ENCODE data around the gene LDAF1. TPM values are rescaled to one million over a fixed set of nuclear protein-coding genes. Genes with fewer than 3 reads are reported as not detected.
"Not testable (repeated sequence)": the region's sequence is repeated elsewhere in the genome, so short reads cannot be mapped to it uniquely, and the experiment has no call there.

Gene LDAF1
- total RNA-seq: 1 to 10 TPM; 5.9 to 7.3 TPM

DNA sequence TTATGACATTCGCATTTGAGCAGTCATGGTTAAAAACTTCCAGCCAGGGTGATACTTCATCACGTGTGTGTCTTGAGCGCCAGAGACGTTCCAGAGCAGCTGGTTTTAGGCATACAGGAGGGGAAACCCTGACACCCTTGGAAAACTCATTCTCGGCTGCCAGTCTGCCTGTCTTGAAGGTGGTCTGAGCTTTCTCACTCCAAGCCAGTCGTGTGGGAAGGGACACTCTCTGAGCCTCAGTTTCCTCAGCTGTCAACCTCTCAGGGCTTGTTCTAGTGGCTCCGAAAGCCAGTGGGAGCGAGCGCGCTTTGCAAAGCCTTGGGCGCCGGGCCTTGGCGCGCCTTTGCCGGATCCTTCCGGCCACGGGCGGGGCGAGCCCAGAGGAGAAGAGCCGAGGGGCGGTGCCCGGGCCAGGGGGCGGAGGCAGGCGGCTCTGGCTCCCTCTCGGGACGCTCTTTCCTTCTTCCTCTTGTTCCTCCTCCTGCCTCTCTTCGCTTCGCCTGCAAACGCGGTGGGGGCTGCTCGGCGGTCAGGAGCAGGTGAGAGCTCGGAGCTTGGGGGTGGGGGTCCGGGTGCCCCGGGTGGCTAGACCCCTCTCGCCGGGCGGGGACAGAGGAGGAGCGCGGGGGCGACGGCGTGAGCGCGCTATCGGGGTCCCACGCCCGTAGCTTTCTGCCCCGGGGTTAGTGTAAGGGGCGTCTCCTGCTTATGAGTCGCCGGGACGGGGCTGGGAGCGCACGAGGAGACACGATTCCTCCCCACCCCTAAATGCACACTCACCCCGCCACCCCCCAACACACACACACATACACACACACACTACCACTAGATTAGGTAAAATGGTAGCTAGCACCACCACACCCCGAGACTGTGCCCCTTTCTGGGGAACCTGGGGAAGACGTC lies at the start of gene LDAF1:
Gene LDAF1 (plus strand): TSS at position 467 of the 903 bp plus-strand sequence. CDS start 2,509 bp downstream, outside the sequence.
- H3K27me3 Mint-ChIP-seq: no peaks in the 10 kb centered on the region
- H3K9me3 Mint-ChIP-seq: no peaks in the 10 kb centered on the region
- peaks cover 26% of the 10 kb centered on the region for H3K4me1 Mint-ChIP-seq
- H3K36me3 Mint-ChIP-seq: no peaks in the 10 kb centered on the region
- peak within 1 kb of the TSS; percentile 86 for H3K4me3 Mint-ChIP-seq
- peak within 1 kb of the TSS; percentile 54 for H3K27ac Mint-ChIP-seq
- DNase-seq: peak; percentile 85

DNA sequence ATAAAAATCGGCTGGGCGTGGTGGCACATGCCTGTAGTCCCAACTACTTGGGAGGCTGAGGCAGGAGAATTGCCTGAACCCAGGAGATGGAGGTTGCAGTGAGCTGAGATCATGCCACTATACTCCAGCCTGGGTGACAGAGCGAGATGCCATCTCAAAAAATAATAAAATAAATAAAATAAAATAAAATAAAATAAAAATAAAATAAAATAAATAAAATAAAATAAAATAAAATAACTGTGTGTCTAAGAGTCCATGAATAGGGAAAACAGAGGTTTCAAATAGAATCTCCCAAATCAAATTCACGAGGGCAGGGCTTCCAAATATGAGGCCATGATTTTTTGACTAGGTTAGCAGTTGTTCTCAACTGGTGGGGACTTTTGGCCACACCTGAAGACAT lies 42.9 kb upstream of the LDAF1 start:
- H3K27ac Mint-ChIP-seq, H3K4me3 Mint-ChIP-seq, H3K4me1 Mint-ChIP-seq, H3K27me3 Mint-ChIP-seq, DNase-seq, H3K9me3 Mint-ChIP-seq: not testable (repeated sequence)
- peaks cover 25% of the 10 kb centered on the region for H3K36me3 Mint-ChIP-seq

DNA sequence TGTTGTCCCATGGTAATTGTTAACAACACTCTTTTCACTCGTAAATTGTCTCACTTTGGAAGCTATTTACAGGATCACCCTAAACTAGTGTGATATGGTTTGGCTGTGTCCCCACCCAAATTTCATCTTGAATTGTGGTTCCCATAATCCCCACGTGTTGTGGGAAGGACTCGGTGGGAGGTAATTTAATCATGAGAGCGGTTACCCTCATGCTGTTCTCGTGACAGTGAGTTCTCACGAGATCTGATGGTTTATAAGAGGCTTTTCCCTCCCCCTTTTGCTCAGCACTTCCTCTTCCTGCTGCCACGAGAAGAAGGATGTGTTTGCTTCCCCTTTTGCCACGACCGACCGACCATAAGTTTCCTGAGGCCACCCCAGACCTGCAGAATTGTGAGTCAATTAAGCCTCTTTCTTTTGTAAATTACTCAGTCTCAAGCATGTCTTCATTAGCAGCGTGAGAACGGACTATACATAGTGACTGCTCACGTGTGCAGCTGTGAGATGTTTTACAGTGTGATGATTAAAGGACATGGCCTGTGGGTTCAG lies 42.3 kb upstream of the LDAF1 start:
- peak; percentile 4 for DNase-seq
- no peaks in the 10 kb centered on the region for H3K27me3 Mint-ChIP-seq
- H3K27ac Mint-ChIP-seq: peak overlapping the region; percentile 77
- peaks cover 31% of the 10 kb centered on the region for H3K36me3 Mint-ChIP-seq
- peaks cover 7% of the 10 kb centered on the region for H3K9me3 Mint-ChIP-seq
- H3K4me3 Mint-ChIP-seq: peak overlapping the region; percentile 82
- H3K4me1 Mint-ChIP-seq: peaks cover 4% of the 10 kb centered on the region

DNA sequence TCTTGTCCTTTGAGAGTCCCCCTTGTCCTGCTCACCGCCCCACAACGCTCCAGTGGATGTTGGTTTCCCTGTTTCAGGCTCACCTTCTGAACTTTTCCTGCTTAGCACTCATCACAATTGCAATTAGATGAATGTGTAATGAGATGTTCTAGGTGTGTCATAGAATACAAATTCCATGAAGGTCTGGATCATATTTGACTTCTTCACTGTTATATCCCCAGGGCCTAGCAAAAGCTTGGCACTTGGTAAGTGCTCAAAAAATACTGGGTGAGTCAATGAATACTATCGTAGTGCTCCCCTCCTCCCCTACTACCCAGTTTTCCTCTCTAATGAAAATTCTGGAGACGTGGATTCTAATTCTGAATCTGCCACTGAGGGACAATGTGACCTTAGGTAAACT lies 40.9 kb upstream of the LDAF1 start:
- H3K4me1 Mint-ChIP-seq: peaks cover 4% of the 10 kb centered on the region
- H3K36me3 Mint-ChIP-seq: peaks cover 31% of the 10 kb centered on the region
- DNase-seq: no peak
- H3K9me3 Mint-ChIP-seq: peaks cover 7% of the 10 kb centered on the region
- H3K27me3 Mint-ChIP-seq: no peaks in the 10 kb centered on the region
- no peak overlapping the region for H3K27ac Mint-ChIP-seq
- no peak overlapping the region for H3K4me3 Mint-ChIP-seq

DNA sequence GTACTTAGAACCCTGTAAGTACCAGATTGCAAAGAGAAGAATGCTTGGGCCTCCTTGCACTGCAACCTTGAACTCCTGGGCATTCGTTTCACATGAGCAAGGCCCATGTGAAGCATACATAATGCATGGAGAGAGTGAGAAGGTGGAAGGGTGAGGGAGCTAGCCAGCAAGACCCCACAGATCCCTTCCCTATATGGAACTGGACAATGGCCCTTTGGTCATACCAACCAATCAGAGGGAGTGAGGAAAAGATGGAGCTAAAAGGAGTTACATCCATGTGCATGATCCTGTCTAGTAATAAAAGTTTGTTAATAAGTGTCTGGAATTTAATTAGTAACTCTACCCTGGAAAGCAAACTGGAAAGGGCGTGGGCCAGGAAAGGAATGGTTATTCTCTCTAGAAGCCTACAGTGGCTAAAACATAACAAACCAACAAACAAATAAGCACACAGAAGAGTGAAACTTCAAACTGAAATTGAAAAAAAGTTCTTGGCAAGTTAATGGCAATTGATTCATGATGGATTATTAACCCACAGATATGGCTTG lies 37.4 kb upstream of the LDAF1 start:
- peaks cover 6% of the 10 kb centered on the region for H3K9me3 Mint-ChIP-seq
- H3K36me3 Mint-ChIP-seq: peaks cover 34% of the 10 kb centered on the region
- H3K4me3 Mint-ChIP-seq: no peak overlapping the region
- no peak for DNase-seq
- no peak overlapping the region for H3K27ac Mint-ChIP-seq
- H3K27me3 Mint-ChIP-seq: no peaks in the 10 kb centered on the region
- peaks cover 4% of the 10 kb centered on the region for H3K4me1 Mint-ChIP-seq

DNA sequence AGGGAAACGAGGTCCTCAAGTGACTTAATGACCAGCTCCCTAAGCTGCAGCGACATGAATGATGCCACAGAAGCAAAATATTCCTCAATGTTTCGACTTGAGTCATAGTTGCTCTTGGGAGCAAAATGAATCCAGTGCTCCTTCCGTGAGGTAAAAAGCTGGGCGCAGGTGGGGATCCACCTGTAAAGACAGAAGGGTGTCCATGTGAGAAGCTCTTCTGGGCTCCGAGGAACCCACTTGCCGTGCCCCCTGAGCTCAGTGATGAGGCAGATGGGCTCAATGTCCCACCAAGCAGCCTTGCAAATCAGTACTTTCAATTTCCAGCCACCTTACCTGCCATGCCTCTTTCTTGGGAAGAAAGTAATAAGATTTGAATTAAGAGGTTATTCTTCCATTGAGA lies 33.3 kb upstream of the LDAF1 start:
- Mint-ChIP-seq H3K27ac (no peak overlapping the region), H3K36me3 (peaks cover 12% of the 10 kb centered on the region), H3K27me3 (peaks cover 3% of the 10 kb centered on the region), H3K9me3 (no peaks in the 10 kb centered on the region), H3K4me1 (no peaks in the 10 kb centered on the region), H3K4me3 (no peak overlapping the region)
- no peak for DNase-seq

DNA sequence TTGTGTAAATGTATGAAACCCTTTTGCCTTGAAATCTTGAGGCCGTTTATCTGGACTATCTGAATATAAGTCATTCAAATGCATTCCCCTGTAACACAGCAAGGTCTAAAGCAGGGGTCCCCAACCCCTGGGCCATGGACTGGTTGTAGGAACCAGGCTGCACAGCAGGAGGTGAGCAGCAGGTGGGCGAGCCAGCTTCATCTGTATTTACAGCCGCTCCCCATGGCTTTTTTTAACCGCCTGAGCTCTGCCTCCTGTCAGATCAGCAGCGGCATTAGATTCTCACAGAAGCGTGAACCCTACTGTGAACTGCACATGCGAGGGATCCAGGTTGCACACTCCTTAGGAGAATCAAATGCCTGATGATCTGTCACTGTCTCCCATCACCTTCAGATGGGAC lies 32.0 kb upstream of the LDAF1 start:
- Mint-ChIP-seq H3K9me3 (no peaks in the 10 kb centered on the region), H3K27me3 (peaks cover 3% of the 10 kb centered on the region), H3K27ac (no peak overlapping the region), H3K4me3 (no peak overlapping the region), H3K4me1 (no peaks in the 10 kb centered on the region), H3K36me3 (peaks cover 3% of the 10 kb centered on the region)
- DNase-seq: no peak

DNA sequence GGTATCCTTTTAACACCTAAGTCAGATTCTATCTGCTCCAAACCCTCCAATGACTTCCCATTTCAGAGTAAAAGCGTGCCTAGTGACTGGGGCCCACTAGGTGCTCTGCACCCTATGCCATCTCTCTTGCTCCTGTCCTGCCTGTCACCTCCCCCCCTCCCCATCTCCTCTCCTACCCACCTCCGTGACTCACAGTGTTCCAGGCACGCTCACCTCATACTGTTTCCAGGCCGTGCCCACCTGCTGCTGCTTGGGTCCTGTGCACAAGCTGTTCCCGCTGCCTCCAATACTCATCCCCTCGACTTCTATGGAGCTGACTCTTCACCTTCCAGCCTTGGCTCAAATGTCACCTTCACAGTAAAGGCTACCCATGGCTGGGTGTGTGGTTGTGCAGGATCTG lies 29.5 kb upstream of the LDAF1 start:
- Mint-ChIP-seq H3K4me1 (no peaks in the 10 kb centered on the region), H3K4me3 (no peak overlapping the region), H3K27ac (no peak overlapping the region), H3K36me3 (peaks cover 3% of the 10 kb centered on the region), H3K9me3 (no peaks in the 10 kb centered on the region), H3K27me3 (peaks cover 3% of the 10 kb centered on the region)
- DNase-seq: no peak

DNA sequence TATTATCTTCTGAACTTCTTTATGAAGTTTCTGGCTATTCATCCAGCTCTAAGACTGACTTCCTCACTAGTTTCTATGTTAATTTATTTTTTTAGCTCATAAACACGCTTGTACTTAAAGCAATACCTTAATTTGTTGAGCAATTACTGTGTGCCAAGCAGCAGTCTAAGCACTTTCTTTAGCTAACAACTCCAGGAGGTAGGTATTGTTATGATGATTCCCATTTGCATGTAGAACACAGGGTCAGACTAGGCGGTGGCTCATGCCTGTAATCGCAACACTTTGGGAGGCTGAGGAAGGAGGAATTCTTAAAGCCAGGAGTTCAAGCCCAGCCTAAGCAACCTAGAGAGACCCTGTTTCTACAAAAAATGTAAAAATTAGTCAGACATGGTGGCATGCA lies 27.7 kb upstream of the LDAF1 start:
- Mint-ChIP-seq H3K4me1 (no peaks in the 10 kb centered on the region), H3K9me3 (no peaks in the 10 kb centered on the region), H3K27ac (no peak overlapping the region), H3K36me3 (no peaks in the 10 kb centered on the region), H3K27me3 (peaks cover 3% of the 10 kb centered on the region), H3K4me3 (no peak overlapping the region)
- no peak for DNase-seq

DNA sequence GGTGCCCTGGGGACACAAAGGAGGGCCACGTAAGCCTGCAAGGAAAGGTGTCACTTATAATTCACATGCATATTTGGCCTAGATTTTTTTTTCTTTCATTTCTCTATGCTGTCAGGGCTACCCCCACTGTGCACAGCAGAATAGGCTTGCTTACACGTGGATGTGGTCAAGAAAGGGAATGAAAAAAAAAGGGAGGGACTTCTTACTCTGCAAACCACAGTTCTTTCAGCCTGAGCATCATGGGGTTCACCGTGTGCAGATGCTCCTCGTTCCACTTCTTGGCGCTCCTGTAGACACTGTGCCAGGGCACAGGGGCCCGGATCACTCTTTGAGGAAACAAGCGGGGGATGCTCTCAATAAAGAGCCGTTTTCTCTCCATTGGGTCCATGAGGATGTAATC lies 24.4 kb upstream of the LDAF1 start:
- no peaks in the 10 kb centered on the region for H3K4me1 Mint-ChIP-seq
- no peaks in the 10 kb centered on the region for H3K9me3 Mint-ChIP-seq
- no peak overlapping the region for H3K27ac Mint-ChIP-seq
- H3K4me3 Mint-ChIP-seq: no peak overlapping the region
- peaks cover 2% of the 10 kb centered on the region for H3K27me3 Mint-ChIP-seq
- no peak for DNase-seq
- no peaks in the 10 kb centered on the region for H3K36me3 Mint-ChIP-seq

DNA sequence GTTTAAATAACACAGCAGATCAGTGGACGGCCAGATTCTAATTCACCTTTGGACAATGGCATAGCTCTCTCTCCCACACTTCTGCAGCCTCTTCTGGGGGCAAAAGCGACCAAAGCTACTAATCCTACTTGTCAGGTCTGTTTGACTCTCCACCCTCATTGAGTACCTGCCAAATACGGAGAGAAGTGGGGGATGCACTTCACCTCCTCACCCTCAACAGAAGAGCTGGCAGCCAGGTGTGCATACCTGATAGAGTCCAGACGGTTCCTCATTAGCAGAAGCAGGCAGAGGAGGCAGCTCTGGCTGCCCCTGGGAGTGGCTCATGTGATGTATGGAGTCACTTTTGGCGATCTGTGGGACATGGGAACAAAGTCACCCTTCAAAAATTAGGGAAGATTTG lies 12.7 kb upstream of the LDAF1 start:
- peaks cover 6% of the 10 kb centered on the region for H3K9me3 Mint-ChIP-seq
- H3K36me3 Mint-ChIP-seq: no peaks in the 10 kb centered on the region
- peaks cover 37% of the 10 kb centered on the region for H3K27me3 Mint-ChIP-seq
- no peak for DNase-seq
- H3K4me3 Mint-ChIP-seq: no peak overlapping the region
- H3K27ac Mint-ChIP-seq: no peak overlapping the region
- no peaks in the 10 kb centered on the region for H3K4me1 Mint-ChIP-seq

DNA sequence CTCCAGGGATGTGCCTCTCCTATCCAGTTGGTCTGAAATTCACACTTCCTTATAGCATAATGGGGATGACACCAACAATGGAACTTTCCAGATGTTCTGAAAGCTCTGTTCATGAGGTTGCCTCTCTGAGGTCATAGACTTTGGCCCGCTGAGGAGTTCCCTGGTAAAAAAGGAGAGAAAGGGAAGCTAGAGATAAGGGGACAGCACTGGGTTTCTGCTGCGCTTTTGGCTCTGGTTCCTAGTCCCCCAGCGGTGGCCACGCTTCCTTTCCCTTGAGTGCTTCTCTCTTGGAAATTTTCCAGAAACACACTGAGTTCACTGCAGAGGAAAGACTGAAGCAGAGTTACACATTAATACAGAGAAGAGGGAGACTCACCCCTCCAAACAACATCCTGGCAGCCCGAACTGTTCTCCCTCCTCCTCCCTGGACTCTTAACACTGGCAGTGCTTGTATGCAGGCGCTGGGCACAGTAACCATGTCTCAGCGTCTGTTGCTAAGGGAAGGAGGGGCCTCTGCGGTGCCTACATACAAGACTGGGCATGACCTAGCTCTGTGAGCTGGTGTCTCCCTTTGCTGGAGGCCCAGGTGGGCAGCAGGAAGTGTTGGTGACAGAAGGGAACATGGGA lies 8.0 kb upstream of the LDAF1 start, which contains the start of gene DNAH3:
Gene DNAH3 (minus strand): TSS at position 472 of the 627 bp plus-strand sequence. CDS start 527 bp downstream, outside the sequence.
- Mint-ChIP-seq H3K27ac (no peak within 1 kb of the TSS), H3K4me3 (no peak within 1 kb of the TSS), H3K4me1 (no peaks in the 10 kb centered on the region), H3K9me3 (no peaks in the 10 kb centered on the region), H3K36me3 (no peaks in the 10 kb centered on the region), H3K27me3 (peaks cover 34% of the 10 kb centered on the region)
- DNase-seq: no peak

DNA sequence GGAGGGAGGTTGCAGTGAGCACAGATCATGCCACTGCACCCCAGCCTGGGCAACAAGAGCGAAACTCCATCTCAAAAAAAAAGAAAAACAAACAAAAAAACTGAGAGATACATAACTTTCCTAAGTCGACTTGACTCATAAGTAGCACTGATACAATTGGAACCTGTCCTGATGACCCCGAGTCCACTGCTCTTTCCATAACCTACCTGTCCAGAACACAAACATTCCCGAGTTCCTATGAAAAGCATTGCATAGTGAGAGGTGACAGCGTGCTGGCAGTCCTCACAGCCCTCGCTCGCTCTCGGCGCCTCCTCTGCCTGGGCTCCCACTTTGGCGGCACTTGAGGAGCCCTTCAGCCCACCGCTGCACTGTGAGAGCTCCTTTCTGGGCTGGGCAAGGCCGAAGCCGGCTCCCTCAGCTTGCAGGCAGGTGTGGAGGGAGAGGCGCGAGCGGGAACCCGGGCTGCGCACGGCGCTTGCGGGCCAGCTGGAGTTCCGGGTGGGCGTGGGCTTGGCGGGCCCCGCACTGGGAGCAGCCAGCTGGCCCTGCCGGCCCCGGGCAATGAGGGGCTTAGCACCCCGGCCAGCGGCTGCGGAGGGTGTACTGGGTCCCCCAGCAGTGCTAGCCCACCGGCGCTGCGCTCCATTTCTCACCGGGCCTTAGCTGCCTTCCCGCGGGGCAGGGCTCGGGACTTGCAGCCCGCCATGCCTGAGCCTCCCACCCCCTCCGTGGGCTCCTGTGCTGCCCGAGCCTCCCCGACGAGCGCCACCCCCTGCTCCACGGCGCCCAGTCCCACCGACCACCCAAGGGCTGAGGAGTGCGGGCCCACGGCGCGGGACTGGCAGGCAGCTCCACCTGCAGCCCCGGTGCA lies 6.1 kb upstream of the LDAF1 start:
- DNase-seq, H3K4me1 Mint-ChIP-seq, H3K36me3 Mint-ChIP-seq: not testable (repeated sequence)

DNA sequence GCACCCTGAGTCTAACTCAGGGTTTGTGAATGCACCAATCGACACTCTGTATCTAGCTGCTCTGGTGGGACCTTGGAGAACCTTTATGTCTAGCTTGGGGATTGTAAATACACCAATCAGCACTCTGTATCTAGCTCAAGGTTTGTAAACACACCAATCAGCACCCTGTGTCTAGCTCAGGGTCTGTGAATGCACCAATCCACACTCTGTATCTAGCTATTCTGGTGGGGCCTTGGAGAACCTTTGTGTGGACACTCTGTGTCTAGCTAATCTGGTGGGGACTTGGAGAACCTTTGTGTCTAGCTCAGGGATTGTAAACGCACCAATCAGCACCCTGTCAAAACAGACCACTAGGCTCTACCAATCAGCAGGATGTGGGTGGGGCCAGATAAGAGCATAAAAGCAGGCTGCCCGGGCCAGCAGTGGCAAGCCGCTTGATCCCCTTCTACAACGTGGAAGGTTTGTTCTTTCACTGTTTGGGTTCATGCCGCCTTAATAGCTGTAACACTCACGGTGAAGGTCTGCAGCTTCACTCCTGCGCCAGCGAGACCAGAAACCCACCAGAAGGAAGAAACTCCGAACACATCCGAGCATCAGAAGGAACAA lies 5.2 kb upstream of the LDAF1 start:
- H3K9me3 Mint-ChIP-seq, H3K4me1 Mint-ChIP-seq, H3K36me3 Mint-ChIP-seq, DNase-seq, H3K4me3 Mint-ChIP-seq, H3K27ac Mint-ChIP-seq: not testable (repeated sequence)
- peaks cover 22% of the 10 kb centered on the region for H3K27me3 Mint-ChIP-seq

More for the DNA sequence above, 6.1 kb upstream of the LDAF1 start:
- H3K27me3 Mint-ChIP-seq: peaks cover 22% of the 10 kb centered on the region
- H3K9me3 Mint-ChIP-seq, H3K4me3 Mint-ChIP-seq, H3K27ac Mint-ChIP-seq: not testable (repeated sequence)

All from activated naive CD8-positive, alpha-beta T cell treated with anti-CD3 and anti-CD28 coated beads for 36 hours (primary cell).